Measurements from ENCODE around the gene BSG.

BSG gene

DNA sequence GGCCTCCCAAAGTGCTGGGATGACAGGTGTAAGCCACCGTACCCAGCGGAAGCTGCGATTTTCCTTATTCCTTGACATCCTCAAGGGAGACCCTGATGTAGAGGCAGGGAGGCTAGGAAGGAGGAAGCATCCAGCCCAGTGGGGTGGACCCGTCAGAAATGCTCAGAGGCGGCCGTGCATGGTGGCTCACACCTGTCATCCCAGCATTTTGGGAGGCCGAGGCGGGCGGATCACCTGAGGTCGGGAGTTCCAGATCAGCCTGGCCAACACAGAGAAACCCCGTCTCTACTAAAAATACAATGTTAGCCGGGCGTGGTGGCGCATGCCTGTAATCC, 17.0 kb upstream of the BSG start:
- TF ChIP-seq, protein P1, sequence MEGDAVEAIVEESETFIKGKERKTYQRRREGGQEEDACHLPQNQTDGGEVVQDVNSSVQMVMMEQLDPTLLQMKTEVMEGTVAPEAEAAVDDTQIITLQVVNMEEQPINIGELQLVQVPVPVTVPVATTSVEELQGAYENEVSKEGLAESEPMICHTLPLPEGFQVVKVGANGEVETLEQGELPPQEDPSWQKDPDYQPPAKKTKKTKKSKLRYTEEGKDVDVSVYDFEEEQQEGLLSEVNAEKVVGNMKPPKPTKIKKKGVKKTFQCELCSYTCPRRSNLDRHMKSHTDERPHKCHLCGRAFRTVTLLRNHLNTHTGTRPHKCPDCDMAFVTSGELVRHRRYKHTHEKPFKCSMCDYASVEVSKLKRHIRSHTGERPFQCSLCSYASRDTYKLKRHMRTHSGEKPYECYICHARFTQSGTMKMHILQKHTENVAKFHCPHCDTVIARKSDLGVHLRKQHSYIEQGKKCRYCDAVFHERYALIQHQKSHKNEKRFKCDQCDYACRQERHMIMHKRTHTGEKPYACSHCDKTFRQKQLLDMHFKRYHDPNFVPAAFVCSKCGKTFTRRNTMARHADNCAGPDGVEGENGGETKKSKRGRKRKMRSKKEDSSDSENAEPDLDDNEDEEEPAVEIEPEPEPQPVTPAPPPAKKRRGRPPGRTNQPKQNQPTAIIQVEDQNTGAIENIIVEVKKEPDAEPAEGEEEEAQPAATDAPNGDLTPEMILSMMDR (IDR thresholded peaks at IDR 0.05; ENCODE audit: low read depth, low read length) = no peak
- Histone ChIP-seq H3K9me3 (ENCODE audit: severe bottlenecking) (no peaks in the 10 kb centered on the region), H3K27me3 (ENCODE audit: insufficient read depth, low read depth, severe bottlenecking) (no peaks in the 10 kb centered on the region), H3K36me3 (no peaks in the 10 kb centered on the region), H3K4me3 (ENCODE audit: low read depth, low read length) (no peak overlapping the region), H3K27ac (no peak overlapping the region)
- no peak for DNase-seq

DNA sequence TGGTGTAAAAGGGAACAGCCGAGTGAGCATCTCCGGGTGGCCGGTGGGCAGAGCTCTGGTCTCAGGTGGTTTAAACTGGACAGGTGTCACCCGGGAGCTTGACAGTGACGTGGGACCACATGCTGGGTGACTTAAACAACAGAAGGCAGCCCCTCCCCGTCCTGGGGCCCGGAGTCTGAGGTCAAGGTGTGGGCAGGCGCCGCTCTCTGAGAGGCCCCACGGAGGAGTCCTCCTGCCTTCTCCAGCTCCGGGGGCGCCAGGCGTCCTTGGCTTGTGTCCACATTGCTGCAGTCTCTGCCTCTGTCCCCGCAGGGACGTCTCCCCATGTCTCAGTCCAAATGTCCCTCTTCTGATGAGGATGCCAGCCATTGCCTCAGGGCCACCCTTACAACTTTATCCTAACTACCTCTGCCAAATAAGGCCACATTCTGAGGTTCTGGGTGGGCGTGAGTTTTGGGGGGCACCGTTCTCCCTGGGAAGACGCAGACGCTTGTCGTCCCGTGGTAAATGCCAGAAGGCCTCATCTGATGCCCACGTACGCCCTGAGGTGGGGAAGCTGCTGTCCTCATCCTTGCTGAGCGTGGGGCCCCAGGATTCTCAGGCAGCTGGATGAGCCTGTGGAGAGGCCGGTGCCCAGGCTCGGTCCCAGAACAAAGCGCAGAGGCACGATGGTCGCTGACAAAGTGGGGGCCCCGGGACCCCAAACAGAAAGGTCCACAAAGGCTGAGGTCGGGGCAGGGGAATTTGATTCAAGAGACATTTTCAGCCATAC, 15.6 kb upstream of the BSG start:
- TF ChIP-seq, protein P1 (IDR thresholded peaks at IDR 0.05; ENCODE audit: low read depth, low read length) = no peak
- DNase-seq = peak; percentile 60
- Histone ChIP-seq H3K27me3 (ENCODE audit: insufficient read depth, low read depth, severe bottlenecking) (no peaks in the 10 kb centered on the region), H3K9me3 (ENCODE audit: severe bottlenecking) (peaks cover 4% of the 10 kb centered on the region), H3K27ac (peak overlapping the region; percentile 65), H3K36me3 (no peaks in the 10 kb centered on the region), H3K4me3 (ENCODE audit: low read depth, low read length) (no peak overlapping the region)

DNA sequence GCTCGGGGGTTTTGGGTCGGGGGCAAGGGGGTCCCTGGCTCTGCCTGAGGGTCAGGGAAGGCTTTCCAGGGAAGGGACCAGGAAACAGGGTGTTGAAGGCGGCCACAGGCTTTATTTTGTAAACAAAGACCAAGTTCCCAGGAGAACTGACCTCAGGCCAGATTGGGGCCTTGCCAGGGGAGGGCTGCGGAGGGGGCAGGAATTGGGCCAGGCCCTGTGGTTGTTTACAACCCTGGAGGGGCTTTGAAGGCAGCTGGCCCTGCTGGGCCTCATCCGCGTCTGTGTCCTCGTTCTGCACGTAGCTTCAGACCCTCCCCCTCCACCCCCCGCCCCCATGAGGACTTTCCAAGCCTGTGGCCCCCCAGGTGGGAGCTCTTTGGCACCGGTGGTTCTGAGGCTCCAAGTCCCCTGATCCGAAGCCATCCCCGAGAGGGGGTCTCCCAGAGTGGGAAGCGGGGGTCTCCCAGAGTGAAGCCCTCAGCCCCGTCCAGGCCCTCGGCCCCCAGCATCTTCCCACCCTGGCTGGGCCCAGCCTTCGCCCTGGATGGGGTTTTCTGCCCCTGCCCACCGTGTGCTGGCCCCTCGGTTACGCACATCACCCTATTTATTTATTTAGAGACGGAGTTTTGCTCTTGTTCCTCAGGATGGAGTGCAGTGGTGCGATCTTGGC, 13.5 kb upstream of the BSG start:
- no peak for DNase-seq
- TF ChIP-seq, protein P1 (IDR thresholded peaks at IDR 0.05; ENCODE audit: low read depth, low read length) = no peak
- Histone ChIP-seq H3K27ac (no peak overlapping the region), H3K27me3 (ENCODE audit: insufficient read depth, low read depth, severe bottlenecking) (no peaks in the 10 kb centered on the region), H3K36me3 (no peaks in the 10 kb centered on the region), H3K9me3 (ENCODE audit: severe bottlenecking) (peaks cover 4% of the 10 kb centered on the region), H3K4me3 (ENCODE audit: low read depth, low read length) (no peak overlapping the region)

DNA sequence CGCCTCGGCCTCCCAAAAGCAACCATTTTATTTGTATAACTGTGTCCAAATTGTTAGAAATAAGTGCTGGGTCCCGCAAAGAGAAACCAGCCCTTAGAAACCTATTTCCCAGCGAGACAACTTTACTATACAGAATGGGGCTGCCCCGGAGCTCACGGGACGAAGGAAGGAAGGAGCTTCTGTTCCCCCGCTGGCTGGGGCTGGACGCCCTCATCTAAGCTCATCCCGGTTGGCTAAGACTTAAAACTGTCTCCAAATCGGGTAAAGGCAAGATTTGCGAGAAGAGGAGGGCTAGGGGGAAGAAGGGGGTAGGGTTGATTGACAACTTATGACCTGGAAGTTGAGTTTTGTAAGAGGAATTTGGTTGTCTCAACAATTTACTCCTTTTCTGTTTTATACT, 12.3 kb upstream of the BSG start:
- Histone ChIP-seq H3K27ac (no peak overlapping the region), H3K27me3 (ENCODE audit: insufficient read depth, low read depth, severe bottlenecking) (no peaks in the 10 kb centered on the region), H3K4me3 (ENCODE audit: low read depth, low read length) (no peak overlapping the region), H3K36me3 (no peaks in the 10 kb centered on the region), H3K9me3 (ENCODE audit: severe bottlenecking) (peaks cover 4% of the 10 kb centered on the region)
- TF ChIP-seq, protein P1 (IDR thresholded peaks at IDR 0.05; ENCODE audit: low read depth, low read length) = no peak
- no peak for DNase-seq

DNA sequence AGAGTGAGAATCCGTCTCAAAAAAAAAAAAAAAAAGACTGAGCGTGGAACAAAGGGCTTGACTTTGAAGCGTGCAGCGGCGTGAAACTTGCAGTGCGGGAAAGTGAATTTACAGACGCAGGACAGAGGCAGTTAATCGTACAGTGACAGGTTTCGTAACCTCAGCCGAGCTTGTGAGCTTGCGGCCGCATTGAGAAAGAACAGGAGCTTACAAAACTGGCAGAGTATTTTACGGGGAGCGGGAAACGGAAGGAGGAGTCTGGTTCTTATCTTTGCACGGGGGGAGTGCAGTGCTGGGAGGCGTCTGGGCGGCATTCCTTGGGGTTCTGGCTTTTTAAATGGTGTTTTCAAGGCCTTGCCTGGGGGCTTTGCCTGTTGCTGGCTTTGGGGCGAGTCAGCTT, 6.0 kb upstream of the BSG start:
- no peak overlapping the region for H3K27ac ChIP-seq
- DNase-seq = no peak
- no peaks in the 10 kb centered on the region for H3K27me3 ChIP-seq (ENCODE audit: insufficient read depth, low read depth, severe bottlenecking)
- TF ChIP-seq, protein P1 (IDR thresholded peaks at IDR 0.05; ENCODE audit: low read depth, low read length) = no peak
- H3K9me3 ChIP-seq (ENCODE audit: severe bottlenecking) = peaks cover 6% of the 10 kb centered on the region
- no peak overlapping the region for H3K4me3 ChIP-seq (ENCODE audit: low read depth, low read length)
- H3K36me3 ChIP-seq = peaks cover 10% of the 10 kb centered on the region

All from WERI-Rb-1 (cell line).